GM21786 (cell line): ENCODE results near the gene LIN28A.

Experiments
- ATAC-seq: cut with Tn5 transposase; IDR thresholded peaks from one replicate; pipeline ENCODE4 v1.9.1; 2021; ENCODE audit not compliant: unreplicated experiment

LIN28A gene

GRCh38 chr1:26477446-26478152 lies 67.0 kb downstream of the LIN28A start:
- no peak for ATAC-seq

- no peak for ATAC-seq
Measured at GRCh38 chr1:26478159-26478558, 67.5 kb downstream of the LIN28A start.

GRCh38 chr1:26478988-26479387 lies 68.4 kb downstream of the LIN28A start:
- no peak for ATAC-seq
